SU-DHL-6 (cell line): Measurements from ENCODE around the gene NFATC2IP.
A peak's percentile ranks its signal among the peaks of the same experiment; 100 is the strongest.
"Not testable (repeated sequence)": the region's sequence is repeated elsewhere in the genome, so short reads cannot be mapped to it uniquely, and the experiment has no call there.

Experiments
- H2AFZ ChIP-seq: fragments of 200-600 bp; sonication (generic); 2 replicates; pipeline ENCODE4 v1.6.1; 2014; ENCODE audit warnings: low read depth, mild to moderate bottlenecking, moderate library complexity, mixed read lengths, antibody characterized with exemption, low read length; ENCODE audit not compliant: severe bottlenecking
- H3F3A ChIP-seq: fragments of 200-600 bp; shearing (Covaris generic); 2 replicates; pipeline ENCODE4 v1.6.0; 2016; ENCODE audit warnings: antibody characterized with exemption, mild to moderate bottlenecking; ENCODE audit not compliant: insufficient read depth
- H3K27ac ChIP-seq: fragments of 200-600 bp; sonication (generic); 2 replicates; pipeline ENCODE4 v1.5.1; 2016; ENCODE audit warnings: low read depth, mild to moderate bottlenecking, low read length, moderate library complexity, mixed read lengths
- H3K27me3 ChIP-seq: fragments of 200-600 bp; sonication (generic), shearing (Covaris generic); 2 replicates; pipeline ENCODE4 v1.6.0; 2014; ENCODE audit warnings: mild to moderate bottlenecking, low read length
- H3K36me3 ChIP-seq: fragments of 200-600 bp; sonication (generic); 2 replicates; pipeline ENCODE4 v1.6.1; 2014; ENCODE audit warnings: mild to moderate bottlenecking, low read length, mixed read lengths
- H3K4me2 ChIP-seq: fragments of 300-600, 200-600 bp; shearing (Covaris generic), sonication (generic); 2 replicates; pipeline ENCODE4 v1.6.0; 2014; ENCODE audit warnings: low read length, low read depth, mild to moderate bottlenecking; ENCODE audit not compliant: poor library complexity, severe bottlenecking
- H3K4me3 ChIP-seq: fragments of 200-600 bp; sonication (generic); 2 replicates; pipeline ENCODE4 v1.5.1; 2014; ENCODE audit warnings: antibody characterized with exemption, low read length, mild to moderate bottlenecking, mixed read lengths; ENCODE audit not compliant: insufficient read depth, poor library complexity, severe bottlenecking
- H3K79me2 ChIP-seq: fragments of 200-600 bp; sonication (generic); 2 replicates; pipeline ENCODE4 v1.6.1; 2014; ENCODE audit warnings: mild to moderate bottlenecking, low read length, moderate library complexity; ENCODE audit not compliant: insufficient read depth
- H3K9ac ChIP-seq: fragments of 200-600 bp; sonication (generic); 2 replicates; pipeline ENCODE4 v1.7.0; 2014; ENCODE audit warnings: mild to moderate bottlenecking, low read length
- H3K9me2 ChIP-seq: fragments of 200-600 bp; sonication (generic); replicated peaks from 2 replicates; pipeline ENCODE4 v1.6.1; 2014; ENCODE audit warnings: low read length; ENCODE audit not compliant: insufficient read depth
- H3K9me3 ChIP-seq: fragments of 200-600 bp; sonication (generic); 2 replicates; pipeline ENCODE4 v1.6.1; 2014; ENCODE audit warnings: low read length, mixed read lengths; ENCODE audit not compliant: insufficient read depth
- H4K20me1 ChIP-seq: fragments of 200-600 bp; sonication (generic); 2 replicates; pipeline ENCODE4 v1.6.1; 2014; ENCODE audit warnings: low read depth, mild to moderate bottlenecking, antibody characterized with exemption, low read length, moderate library complexity, mixed read lengths
- EZH2phosphoT487 ChIP-seq: fragments of 200-600 bp; sonication (generic), shearing (Covaris generic); conservative IDR thresholded peaks from 2 replicates; pipeline ENCODE4 v1.6.1; 2018; ENCODE audit warnings: mild to moderate bottlenecking, antibody characterized with exemption, low read length, moderate library complexity, mixed read lengths
- TF ChIP-seq, protein P1 (sequence below): fragments of 200-600 bp; sonication (generic); IDR thresholded peaks from one replicate; pipeline ENCODE4 v1.5.1; 2017; ENCODE audit warnings: antibody characterized with exemption, mild to moderate bottlenecking, low read length, moderate library complexity; ENCODE audit not compliant: insufficient read depth, poor library complexity, severe bottlenecking

Gene NFATC2IP

DNA sequence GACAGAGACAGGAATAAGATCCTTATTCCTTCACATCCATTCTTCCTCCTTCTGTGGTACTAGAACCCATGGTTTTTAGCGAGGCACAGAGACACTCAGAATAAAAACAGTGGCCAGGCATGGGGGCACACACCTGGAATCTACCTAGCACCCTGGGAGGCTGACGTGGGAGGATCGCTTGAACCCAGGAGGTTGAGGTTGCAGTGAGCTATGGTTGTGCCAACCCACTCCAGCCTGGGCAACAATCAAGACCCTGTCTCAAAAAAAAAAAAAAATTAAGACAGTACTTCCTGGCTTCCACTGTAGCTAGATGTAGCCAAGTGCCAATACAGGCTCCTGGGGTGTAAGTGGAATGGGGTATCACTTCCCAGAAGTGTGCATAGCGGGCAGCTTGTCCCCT, 16.4 kb downstream of the NFATC2IP start:
- Histone ChIP-seq H3K36me3 (peaks cover 8% of the 10 kb centered on the region; the same call in 1 of the 2 replicates), H3K9me2 (no peaks in the 10 kb centered on the region), H2AFZ (no peak overlapping the region), H3F3A (peaks cover 10% of the 10 kb centered on the region; the same call in 1 of the 2 replicates), H3K27me3 (no peaks in the 10 kb centered on the region), H3K79me2 (no peaks in the 10 kb centered on the region), H3K27ac (no peak overlapping the region), H3K9me3 (no peaks in the 10 kb centered on the region), H3K4me2 (no peak overlapping the region), H3K9ac (no peak overlapping the region), H3K4me3 (no peak overlapping the region), H4K20me1 (no peaks in the 10 kb centered on the region; the same call in 1 of the 2 replicates)
- TF ChIP-seq, protein P1, sequence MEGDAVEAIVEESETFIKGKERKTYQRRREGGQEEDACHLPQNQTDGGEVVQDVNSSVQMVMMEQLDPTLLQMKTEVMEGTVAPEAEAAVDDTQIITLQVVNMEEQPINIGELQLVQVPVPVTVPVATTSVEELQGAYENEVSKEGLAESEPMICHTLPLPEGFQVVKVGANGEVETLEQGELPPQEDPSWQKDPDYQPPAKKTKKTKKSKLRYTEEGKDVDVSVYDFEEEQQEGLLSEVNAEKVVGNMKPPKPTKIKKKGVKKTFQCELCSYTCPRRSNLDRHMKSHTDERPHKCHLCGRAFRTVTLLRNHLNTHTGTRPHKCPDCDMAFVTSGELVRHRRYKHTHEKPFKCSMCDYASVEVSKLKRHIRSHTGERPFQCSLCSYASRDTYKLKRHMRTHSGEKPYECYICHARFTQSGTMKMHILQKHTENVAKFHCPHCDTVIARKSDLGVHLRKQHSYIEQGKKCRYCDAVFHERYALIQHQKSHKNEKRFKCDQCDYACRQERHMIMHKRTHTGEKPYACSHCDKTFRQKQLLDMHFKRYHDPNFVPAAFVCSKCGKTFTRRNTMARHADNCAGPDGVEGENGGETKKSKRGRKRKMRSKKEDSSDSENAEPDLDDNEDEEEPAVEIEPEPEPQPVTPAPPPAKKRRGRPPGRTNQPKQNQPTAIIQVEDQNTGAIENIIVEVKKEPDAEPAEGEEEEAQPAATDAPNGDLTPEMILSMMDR = no peak
- no peak for TF ChIP-seq EZH2phosphoT487

DNA sequence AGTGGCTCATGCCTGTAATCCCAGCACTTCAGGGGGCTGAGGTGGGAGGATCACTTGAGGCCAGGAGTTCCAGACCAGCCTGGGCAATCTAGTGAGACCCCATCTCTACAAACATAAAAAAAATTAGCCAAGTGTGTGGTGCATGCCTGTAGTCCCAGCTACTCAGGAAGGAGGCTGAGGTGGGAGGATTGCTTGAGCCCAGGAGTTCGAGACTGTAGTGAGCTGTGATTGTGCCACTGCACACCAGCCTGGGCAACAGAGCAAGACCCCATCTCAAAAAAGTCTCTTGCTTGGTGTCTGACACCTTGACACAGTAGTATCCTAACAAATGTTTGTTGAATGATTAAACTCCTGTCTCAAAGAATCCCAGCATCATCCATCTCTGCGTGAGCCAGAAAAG, 19.0 kb downstream of the NFATC2IP start:
- not testable (repeated sequence) for H2AFZ ChIP-seq, H3K27ac ChIP-seq, H3K9me2 ChIP-seq, H3K4me2 ChIP-seq, H4K20me1 ChIP-seq, H3K36me3 ChIP-seq, H3K9ac ChIP-seq, H3K4me3 ChIP-seq, H3K9me3 ChIP-seq, H3K27me3 ChIP-seq, H3K79me2 ChIP-seq
- H3F3A ChIP-seq = peaks cover 11% of the 10 kb centered on the region; the same call in 1 of the 2 replicates

DNA sequence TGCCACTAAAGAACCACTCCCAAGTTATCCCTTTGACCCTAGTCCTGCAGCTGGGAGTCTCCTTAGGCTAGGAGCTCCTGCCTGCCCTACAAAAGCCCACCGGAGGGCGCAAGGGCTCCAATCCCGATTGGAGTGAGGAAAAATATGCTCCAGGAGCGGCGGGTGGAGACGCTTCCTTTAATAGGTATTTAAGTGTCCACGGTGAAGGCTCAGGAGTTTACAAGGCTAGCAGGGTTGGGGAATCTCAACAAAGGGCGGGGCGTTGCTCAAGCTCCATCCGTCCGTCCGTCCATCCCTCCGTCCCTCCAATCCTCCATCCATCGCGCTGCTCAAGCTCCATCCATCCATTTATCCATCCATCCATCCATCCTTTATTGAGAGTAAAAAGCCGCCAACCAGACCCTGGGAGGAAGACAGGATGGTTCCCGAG, 23.3 kb downstream of the NFATC2IP start:
- Histone ChIP-seq H3K4me3 (peak overlapping the region; percentile 92), H3K9ac (peak overlapping the region; percentile 80), H3F3A (peaks cover 4% of the 10 kb centered on the region), H2AFZ (peak overlapping the region; percentile 88), H3K36me3 (no peaks in the 10 kb centered on the region), H3K9me3 (no peaks in the 10 kb centered on the region), H3K27ac (no peak overlapping the region), H4K20me1 (no peaks in the 10 kb centered on the region), H3K9me2 (no peaks in the 10 kb centered on the region), H3K79me2 (no peaks in the 10 kb centered on the region), H3K4me2 (peak overlapping the region; percentile 85), H3K27me3 (no peaks in the 10 kb centered on the region)
- TF ChIP-seq, protein P1 = peak; percentile 78
- no peak for TF ChIP-seq EZH2phosphoT487

DNA sequence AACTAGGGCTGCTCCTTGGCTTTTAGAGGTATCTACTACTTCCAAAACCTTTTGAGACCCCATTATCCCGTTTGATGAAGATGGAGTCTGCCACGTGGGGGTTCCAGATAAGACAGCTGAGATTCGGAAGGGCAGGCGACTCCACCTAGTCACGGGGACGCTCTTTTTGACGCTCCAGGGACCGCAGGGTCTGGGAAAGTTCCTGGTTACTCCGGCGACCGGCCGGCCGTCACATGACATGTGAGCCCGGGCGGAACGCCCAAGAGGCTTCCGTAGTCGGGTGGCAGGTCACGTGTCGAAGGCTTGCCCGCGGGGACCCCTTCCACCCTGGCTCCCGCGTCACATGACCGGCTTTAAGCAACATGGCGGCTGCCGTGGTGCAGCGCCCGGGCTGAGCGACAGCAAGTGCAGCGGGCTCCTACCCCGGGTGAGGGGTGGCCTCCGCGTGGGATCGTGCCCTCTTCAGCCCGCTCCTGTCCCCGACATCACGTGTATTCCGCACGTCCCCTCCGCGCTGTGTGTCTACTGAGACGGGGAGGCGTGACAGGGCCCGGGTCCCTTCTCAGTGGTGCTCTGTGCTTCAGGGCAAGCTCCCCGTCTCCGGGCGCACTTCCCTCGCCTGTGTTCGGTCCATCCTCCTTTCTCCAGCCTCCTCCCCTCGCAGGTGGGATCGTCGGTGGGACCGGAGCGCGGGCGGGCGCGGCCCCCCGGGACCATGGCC, 23.9 kb downstream of the NFATC2IP start, which contains the start of gene SPNS1:
SPNS1 (plus strand) TSS at position 342 of the 721 bp plus-strand sequence; CDS start at position 716, 374 bp downstream.
- no peaks in the 10 kb centered on the region for H3K9me2 ChIP-seq
- H3K9ac ChIP-seq = peak within 1 kb of the TSS; percentile 80
- H4K20me1 ChIP-seq = no peaks in the 10 kb centered on the region
- H3K79me2 ChIP-seq = no peaks in the 10 kb centered on the region
- H3K36me3 ChIP-seq = no peaks in the 10 kb centered on the region
- H3K27ac ChIP-seq = no peak within 1 kb of the TSS
- H3K4me2 ChIP-seq = peak within 1 kb of the TSS; percentile 85
- H3K9me3 ChIP-seq = no peaks in the 10 kb centered on the region
- H3K4me3 ChIP-seq = peak within 1 kb of the TSS; percentile 92
- peaks cover 4% of the 10 kb centered on the region for H3F3A ChIP-seq
- no peaks in the 10 kb centered on the region for H3K27me3 ChIP-seq
- H2AFZ ChIP-seq = peak within 1 kb of the TSS; percentile 88
- TF ChIP-seq, protein P1 = no peak
- no peak for TF ChIP-seq EZH2phosphoT487
